H9 (cell line): ENCODE measurements around the gene ST6GALNAC6. TPM values are rescaled to one million over a fixed set of nuclear protein-coding genes. Genes with fewer than 3 reads are reported as not detected.

Source experiments
- DNase-seq: peaks from one replicate; pipeline ENCODE4 v3.0.0-alpha.2; 2017
- H2AFZ ChIP-seq: one replicate; pipeline ENCODE4 v1.6.1; 2013; ENCODE audit warnings: mild to moderate bottlenecking, low read length, control low read depth, moderate library complexity
- H2AK5ac ChIP-seq: 2 replicates; pipeline ENCODE4 v1.6.1; 2013; ENCODE audit warnings: low read length, control low read depth, mixed read lengths; ENCODE audit not compliant: insufficient read length
- H2BK120ac ChIP-seq: one replicate; pipeline ENCODE4 v1.6.1; 2013; ENCODE audit warnings: low read depth, mild to moderate bottlenecking, low read length, control low read depth, inconsistent platforms; ENCODE audit not compliant: poor library complexity, severe bottlenecking
- H2BK12ac ChIP-seq: 2 replicates; pipeline ENCODE4 v1.6.1; 2013; ENCODE audit warnings: low read length, control low read depth, mixed read lengths, low read depth; ENCODE audit not compliant: insufficient read length
- H2BK15ac ChIP-seq: 2 replicates; pipeline ENCODE4 v1.6.1; 2013; ENCODE audit warnings: low read depth, low read length, control low read depth
- H2BK20ac ChIP-seq: one replicate; pipeline ENCODE4 v1.6.1; 2013; ENCODE audit warnings: low read depth, mild to moderate bottlenecking, low read length, control low read depth, inconsistent platforms; ENCODE audit not compliant: poor library complexity, severe bottlenecking
- H2BK5ac ChIP-seq: 2 replicates; pipeline ENCODE4 v1.6.1; 2013; ENCODE audit warnings: low read length, control low read depth, mixed read lengths; ENCODE audit not compliant: insufficient read length
- H3K14ac ChIP-seq: 2 replicates; pipeline ENCODE4 v1.6.1; 2013; ENCODE audit warnings: low read length, control low read depth; ENCODE audit not compliant: insufficient read depth
- H3K18ac ChIP-seq: 2 replicates; pipeline ENCODE4 v1.6.1; 2013; ENCODE audit warnings: low read depth, mild to moderate bottlenecking, mixed read lengths, low read length, control low read depth; ENCODE audit not compliant: insufficient read length
- H3K23ac ChIP-seq: 2 replicates; pipeline ENCODE4 v1.6.1; 2013; ENCODE audit warnings: low read length, control low read depth, mixed read lengths, low read depth; ENCODE audit not compliant: insufficient read length
- H3K23me2 ChIP-seq: 2 replicates; pipeline ENCODE4 v1.6.1; 2013; ENCODE audit warnings: low read depth, mild to moderate bottlenecking, mixed read lengths, low read length, control low read depth; ENCODE audit not compliant: insufficient read length, poor library complexity, severe bottlenecking
- H3K27ac ChIP-seq: 2 replicates; pipeline ENCODE4 v1.5.1; 2013; ENCODE audit warnings: low read length, control low read depth, mixed read lengths, low read depth; ENCODE audit not compliant: insufficient read length
- H3K27me3 ChIP-seq: 2 replicates; pipeline ENCODE4 v1.6.1; 2013; ENCODE audit warnings: low read length, control low read depth, inconsistent platforms; ENCODE audit not compliant: insufficient read depth
- H3K4ac ChIP-seq: 2 replicates; pipeline ENCODE4 v1.6.1; 2013; ENCODE audit warnings: low read depth, mild to moderate bottlenecking, control low read depth, inconsistent platforms, low read length, moderate library complexity
- H3K4me1 ChIP-seq: 2 replicates; pipeline ENCODE4 v1.6.1; 2013; ENCODE audit warnings: low read length, control low read depth, inconsistent platforms; ENCODE audit not compliant: insufficient read depth
- H3K4me2 ChIP-seq: 2 replicates; pipeline ENCODE4 v1.6.1; 2013; ENCODE audit warnings: low read length, control low read depth, mixed read lengths; ENCODE audit not compliant: insufficient read length, insufficient read depth
- H3K56ac ChIP-seq: 2 replicates; pipeline ENCODE4 v1.6.1; 2013; ENCODE audit warnings: low read depth, mild to moderate bottlenecking, mixed read lengths, low read length, control low read depth; ENCODE audit not compliant: insufficient read length
- H3K79me1 ChIP-seq: 2 replicates; pipeline ENCODE4 v1.6.1; 2013; ENCODE audit warnings: low read depth, mild to moderate bottlenecking, moderate library complexity, low read length, control low read depth, inconsistent platforms; ENCODE audit not compliant: insufficient read depth, poor library complexity, severe bottlenecking
- H3K79me2 ChIP-seq: 2 replicates; pipeline ENCODE4 v1.6.1; 2013; ENCODE audit warnings: low read length, control low read depth, inconsistent platforms; ENCODE audit not compliant: insufficient read depth
- H3K9ac ChIP-seq: 2 replicates; pipeline ENCODE4 v1.6.1; 2013; ENCODE audit warnings: low read length, control low read depth, mixed read lengths; ENCODE audit not compliant: insufficient read length; ENCODE audit errors: extremely low read depth
- H3K9me3 ChIP-seq: one replicate; pipeline ENCODE4 v1.6.1; 2013; ENCODE audit warnings: low read depth, low read length, inconsistent platforms; ENCODE audit not compliant: control insufficient read depth
- H3T11ph ChIP-seq: one replicate; pipeline ENCODE4 v1.6.1; 2013; ENCODE audit warnings: mild to moderate bottlenecking, low read length, control low read depth, inconsistent platforms
- H4K20me1 ChIP-seq: one replicate; pipeline ENCODE4 v1.6.1; 2013; ENCODE audit not compliant: control insufficient read depth, insufficient read length, insufficient read depth
- H4K5ac ChIP-seq: 2 replicates; pipeline ENCODE4 v1.6.1; 2013; ENCODE audit warnings: low read depth, mild to moderate bottlenecking, mixed read lengths, low read length, control low read depth; ENCODE audit not compliant: insufficient read length
- H4K8ac ChIP-seq: replicated peaks from 2 replicates; pipeline ENCODE4 v1.6.1; 2013; ENCODE audit warnings: low read length, control low read depth, mixed read lengths, low read depth; ENCODE audit not compliant: insufficient read length
- H4K91ac ChIP-seq: 2 replicates; pipeline ENCODE4 v1.6.1; 2013; ENCODE audit warnings: low read depth, mild to moderate bottlenecking, moderate library complexity, mixed read lengths, low read length, control low read depth; ENCODE audit not compliant: insufficient read length
- H3K27ac Mint-ChIP-seq, 3 experiments: 2 replicates in 2 of 3; 3 replicates in 1 of 3; pipeline ENCODE4 v1.8.0; 2020 to 2021; ENCODE audit warnings: mixed read lengths in 3 of 3, mild to moderate bottlenecking in 1 of 3, moderate library complexity in 1 of 3
- H3K27me3 Mint-ChIP-seq: 2 replicates; pipeline ENCODE4 v1.8.0; 2021; ENCODE audit warnings: low read depth, mild to moderate bottlenecking, moderate library complexity, mixed read lengths
- H3K36me3 Mint-ChIP-seq, 3 experiments: 2 replicates in 2 of 3; 3 replicates in 1 of 3; pipeline ENCODE4 v1.8.0; 2020 to 2021; ENCODE audit warnings: low read depth in 3 of 3, mixed read lengths in 3 of 3; ENCODE audit not compliant: insufficient read depth in 1 of 3
- H3K4me1 Mint-ChIP-seq, 2 experiments: 2 replicates each; pipeline ENCODE4 v1.8.0; 2020; ENCODE audit warnings: mixed read lengths in 2 of 2
- H3K4me3 Mint-ChIP-seq, 2 experiments: 2 replicates in 1 of 2; 3 replicates in 1 of 2; pipeline ENCODE4 v1.8.0; 2020 to 2021; ENCODE audit warnings: mild to moderate bottlenecking in 2 of 2, mixed read lengths in 2 of 2, moderate library complexity in 1 of 2
- H3K9me3 Mint-ChIP-seq, 2 experiments: 2 replicates in 1 of 2; 3 replicates in 1 of 2; pipeline ENCODE4 v1.8.0; 2020; ENCODE audit warnings: mild to moderate bottlenecking in 2 of 2, mixed read lengths in 2 of 2, moderate library complexity in 1 of 2
- WGBS: extraction: QIAGEN DNeasy Blood & Tissue Kit; methylation state at CpG from one replicate; pipeline ENCODE4 v1.1.7; 2013; ENCODE audit warnings: missing lambda C conversion rate, low lambda C conversion rate, mixed read lengths; ENCODE audit not compliant: insufficient read length; ENCODE audit errors: extremely low coverage; 5-methylcytosine and 5-hydroxymethylcytosine counted together
- total RNA-seq: library from RNA; stranded (reverse); gene quantifications from 2 replicates; pipeline ENCODE4 v1.2.1, GENCODE V29; 2021
- TF ChIP-seq, protein P1 (sequence below): fragments of 200-600 bp; sonication (generic); conservative IDR thresholded peaks from 3 replicates; pipeline ENCODE4 v1.8.0; 2021; ENCODE audit warnings: antibody characterized with exemption, mild to moderate bottlenecking

ST6GALNAC6 gene
- total RNA-seq, 1 experiment from 2014 or later: 29.8 TPM

DNA sequence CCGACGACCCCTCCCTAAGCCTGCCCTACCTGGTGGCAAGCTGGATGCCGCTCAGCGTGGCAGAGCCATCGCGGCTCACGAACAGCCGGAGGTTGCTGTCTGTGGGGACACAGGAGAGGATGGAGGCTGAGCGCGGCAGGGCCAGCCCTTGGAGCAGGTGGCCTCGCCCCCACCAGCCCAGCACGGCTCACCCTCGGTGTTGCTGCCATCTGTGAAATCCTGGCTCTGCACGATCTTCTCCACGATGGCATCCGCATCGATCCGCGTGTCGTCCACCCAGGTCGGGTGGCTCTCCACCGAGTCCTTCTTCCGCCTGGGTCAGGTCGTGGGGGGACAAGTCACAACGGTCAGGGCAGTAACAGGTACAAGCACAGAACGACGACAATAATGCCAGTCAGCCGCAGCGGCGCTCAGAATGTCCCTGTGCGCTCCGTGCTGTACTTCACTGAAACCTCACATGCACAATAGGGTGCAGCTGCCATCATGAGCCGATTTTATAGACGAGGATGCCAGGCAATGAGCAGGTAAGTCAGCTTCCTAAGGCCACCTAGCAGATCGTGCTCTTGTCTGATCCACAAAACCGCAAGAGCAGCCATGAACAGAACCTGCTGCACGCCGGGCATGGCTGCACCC lies 45.3 kb upstream of the ST6GALNAC6 start:
- no peak overlapping the region for H3K56ac ChIP-seq
- Mint-ChIP-seq H3K27ac (peak overlapping the region in 1 of 3 experiments; percentile 75; a peak in 1 of 7 replicates), H3K4me3 (no peak overlapping the region), H3K36me3 (peaks cover 10 to 54% (median 47%) of the 10 kb centered on the region in 3 experiments; a peak in 6 of 7 replicates), H3K9me3 (no peaks in the 10 kb centered on the region), H3K4me1 (peaks cover 8 to 33% of the 10 kb centered on the region in 2 experiments), H3K27me3 (no peaks in the 10 kb centered on the region)
- H2BK15ac ChIP-seq: no peak overlapping the region
- no peak overlapping the region for H3T11ph ChIP-seq
- H3K9me3 ChIP-seq: no peaks in the 10 kb centered on the region
- H3K27me3 ChIP-seq: no peaks in the 10 kb centered on the region
- no peaks in the 10 kb centered on the region for H3K4me1 ChIP-seq
- no peak overlapping the region for H2BK5ac ChIP-seq
- H3K9ac ChIP-seq: no peak overlapping the region
- no peaks in the 10 kb centered on the region for H3K23me2 ChIP-seq
- no peak overlapping the region for H2AFZ ChIP-seq
- H3K18ac ChIP-seq: no peak overlapping the region
- H4K91ac ChIP-seq: no peak overlapping the region
- no peak overlapping the region for H4K5ac ChIP-seq
- H2AK5ac ChIP-seq: no peak overlapping the region
- no peaks in the 10 kb centered on the region for H3K79me2 ChIP-seq
- H2BK12ac ChIP-seq: no peak overlapping the region
- H2BK120ac ChIP-seq: no peak overlapping the region
- no peak overlapping the region for H3K4ac ChIP-seq
- TF ChIP-seq, protein P1, sequence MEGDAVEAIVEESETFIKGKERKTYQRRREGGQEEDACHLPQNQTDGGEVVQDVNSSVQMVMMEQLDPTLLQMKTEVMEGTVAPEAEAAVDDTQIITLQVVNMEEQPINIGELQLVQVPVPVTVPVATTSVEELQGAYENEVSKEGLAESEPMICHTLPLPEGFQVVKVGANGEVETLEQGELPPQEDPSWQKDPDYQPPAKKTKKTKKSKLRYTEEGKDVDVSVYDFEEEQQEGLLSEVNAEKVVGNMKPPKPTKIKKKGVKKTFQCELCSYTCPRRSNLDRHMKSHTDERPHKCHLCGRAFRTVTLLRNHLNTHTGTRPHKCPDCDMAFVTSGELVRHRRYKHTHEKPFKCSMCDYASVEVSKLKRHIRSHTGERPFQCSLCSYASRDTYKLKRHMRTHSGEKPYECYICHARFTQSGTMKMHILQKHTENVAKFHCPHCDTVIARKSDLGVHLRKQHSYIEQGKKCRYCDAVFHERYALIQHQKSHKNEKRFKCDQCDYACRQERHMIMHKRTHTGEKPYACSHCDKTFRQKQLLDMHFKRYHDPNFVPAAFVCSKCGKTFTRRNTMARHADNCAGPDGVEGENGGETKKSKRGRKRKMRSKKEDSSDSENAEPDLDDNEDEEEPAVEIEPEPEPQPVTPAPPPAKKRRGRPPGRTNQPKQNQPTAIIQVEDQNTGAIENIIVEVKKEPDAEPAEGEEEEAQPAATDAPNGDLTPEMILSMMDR: no peak
- no peak for DNase-seq
- H3K79me1 ChIP-seq: no peaks in the 10 kb centered on the region
- no peak overlapping the region for H4K8ac ChIP-seq
- H3K27ac ChIP-seq: no peak overlapping the region
- no peak overlapping the region for H3K14ac ChIP-seq
- H2BK20ac ChIP-seq: no peak overlapping the region
- H3K4me2 ChIP-seq: no peak overlapping the region
- WGBS: no CpG with 5 or more reads among the region's 38 CpGs
- no peaks in the 10 kb centered on the region for H4K20me1 ChIP-seq
- H3K23ac ChIP-seq: no peak overlapping the region
